Epithelial cell of esophagus (primary cell): ENCODE results near the gene GYPC.

Source experiments
- DNase-seq: peaks from one replicate; pipeline ENCODE4 v3.0.0; 2010; ENCODE audit warnings: low read depth
- H3K4me3 ChIP-seq: 2 replicates; pipeline ENCODE4 v1.5.1; 2011; ENCODE audit warnings: mild to moderate bottlenecking, low read length, control low read depth
- CTCF ChIP-seq: IDR thresholded peaks from 2 replicates; pipeline ENCODE4 v1.5.1; 2011; ENCODE audit warnings: low read depth, mild to moderate bottlenecking, low read length, control low read depth, inconsistent platforms; ENCODE audit not compliant: insufficient read depth; ENCODE audit errors: missing control alignments

Gene GYPC

GRCh38 chr2:126668254-126668653 is 12.3 kb downstream of the GYPC start:
- TF ChIP-seq CTCF, result no peak
- no peak overlapping the region for H3K4me3 ChIP-seq
- DNase-seq, result no peak

- H3K4me3 ChIP-seq, result no peak overlapping the region
- no peak for TF ChIP-seq CTCF
- DNase-seq, result no peak
Observed at GRCh38 chr2:126669772-126670171, 13.8 kb downstream of the GYPC start.

GRCh38 chr2:126671488-126671887 is 15.5 kb downstream of the GYPC start:
- DNase-seq, result no peak
- H3K4me3 ChIP-seq, result no peak overlapping the region
- TF ChIP-seq CTCF, result no peak

- H3K4me3 ChIP-seq, result no peak overlapping the region
- no peak for DNase-seq
- TF ChIP-seq CTCF, result no peak
Observed at GRCh38 chr2:126672980-126673605, 17.1 kb downstream of the GYPC start.

GRCh38 chr2:126674075-126674744 is 18.3 kb downstream of the GYPC start:
- no peak for TF ChIP-seq CTCF
- no peak for DNase-seq
- no peak overlapping the region for H3K4me3 ChIP-seq

- no peak for DNase-seq
- no peak overlapping the region for H3K4me3 ChIP-seq
Observed at GRCh38 chr2:126675637-126676036, 19.7 kb downstream of the GYPC start.

More at GRCh38 chr2:126675637-126676036, 19.7 kb downstream of the GYPC start:
- TF ChIP-seq CTCF, result no peak
